NCI-H1694 treated with DMSO at 0.1 percent for 48 hours (cell line): ENCODE data around the gene UNC13B.

Experiments
- DNase-seq: peaks from one replicate; lab custom pipeline; 2025; lab: John Stamatoyannopoulos, UW

Gene UNC13B

GRCh38 chr9:35431467-35431866 lies 269.7 kb downstream of the UNC13B start:
- no peak for DNase-seq

DNA sequence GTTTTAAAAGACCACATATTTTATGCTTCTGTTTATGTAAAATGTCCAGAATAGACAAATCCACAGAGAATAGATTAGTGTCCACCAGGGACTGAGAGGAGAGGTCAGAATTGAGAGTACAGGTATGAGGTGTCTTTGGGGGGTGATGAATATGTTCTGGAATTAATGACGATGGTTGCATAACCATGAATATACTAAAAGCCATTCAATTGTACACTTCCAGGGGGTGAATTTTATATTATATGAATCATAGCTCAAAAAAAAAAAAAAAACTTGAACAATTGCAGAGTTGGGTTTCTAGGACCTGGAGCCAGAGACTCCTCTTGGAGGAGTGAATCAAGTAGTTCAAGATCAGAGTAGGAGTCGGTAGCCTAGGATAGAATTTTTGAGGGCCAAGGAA lies 270.3 kb downstream of the UNC13B start:
- DNase-seq, result no peak

GRCh38 chr9:35436933-35437332 lies 275.1 kb downstream of the UNC13B start:
- DNase-seq, result no peak

DNA sequence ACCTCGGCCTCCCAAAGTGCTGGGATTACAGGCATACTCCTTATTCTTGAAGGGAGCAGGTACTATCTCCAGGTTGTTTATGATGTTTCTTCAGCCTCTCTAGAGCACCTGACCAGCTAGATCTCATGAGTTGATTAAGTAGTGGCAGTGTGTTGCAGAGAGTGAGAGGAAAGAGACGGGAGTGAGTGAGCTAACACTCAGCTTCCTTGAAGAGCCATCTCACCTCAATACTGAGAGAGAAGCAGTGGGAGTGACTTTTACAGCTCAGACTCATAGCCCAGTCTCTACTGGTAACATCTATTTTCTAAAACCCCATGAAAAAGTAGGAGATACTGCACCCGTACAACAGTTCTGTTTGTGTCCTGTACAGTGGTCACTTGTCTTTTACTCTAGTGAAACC lies 284.2 kb downstream of the UNC13B start:
- DNase-seq, result no peak

DNA sequence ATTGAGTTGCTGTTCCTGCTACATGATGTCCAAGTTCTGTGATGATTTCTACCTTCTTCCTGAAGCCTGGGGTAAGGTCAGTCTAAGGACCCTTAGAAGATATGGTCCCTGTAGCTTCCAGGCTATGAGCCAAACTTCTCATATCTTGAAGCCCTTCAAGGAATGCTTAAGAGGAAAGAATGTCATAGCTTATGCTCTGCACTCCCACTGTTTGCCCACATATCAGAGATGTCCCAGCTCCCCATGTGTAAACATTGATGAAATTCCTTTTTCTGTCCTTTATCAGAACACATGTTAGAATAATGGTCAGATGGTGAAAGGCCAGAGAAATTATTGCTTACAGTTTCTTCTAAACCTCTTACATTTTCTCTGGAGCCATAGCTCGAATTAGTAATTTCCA lies 286.7 kb downstream of the UNC13B start:
- no peak for DNase-seq

DNA sequence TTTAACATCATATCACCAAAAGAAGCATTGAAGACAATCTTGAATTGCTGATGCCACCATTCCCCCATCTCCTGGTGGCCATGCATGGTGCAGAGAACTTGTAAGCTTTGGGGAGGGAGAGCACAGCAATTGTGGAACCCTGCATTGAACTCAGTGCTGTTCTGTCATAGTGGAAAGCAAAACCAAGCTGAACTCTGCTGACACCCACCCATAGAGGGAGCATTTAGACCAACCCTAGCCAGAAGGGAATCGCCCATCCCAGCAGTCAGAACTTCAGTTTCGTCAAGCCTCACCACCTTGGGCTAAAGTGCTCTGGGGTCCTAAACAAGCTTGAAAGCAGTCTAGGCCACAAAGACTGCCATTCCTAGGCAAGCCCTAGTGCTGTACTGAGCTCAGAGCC lies 290.7 kb downstream of the UNC13B start:
- DNase-seq, result no peak

GRCh38 chr9:35453786-35454185 lies 292.0 kb downstream of the UNC13B start:
- no peak for DNase-seq
